ENCODE results near the gene ITIH1. TPM values are rescaled to one million over a fixed set of nuclear protein-coding genes. Genes with fewer than 3 reads are reported as not detected.

Gene ITIH1
- total RNA-seq, 1 experiment from 2014 or later: not detected

GRCh38 chr3:52816199-52816598, 38.8 kb downstream of the ITIH1 start:
- H3K27me3 ChIP-seq (replicated peaks; ENCODE audit: control insufficient read depth, insufficient read depth, low read length): no peaks in the 10 kb centered on the region
- POLR2A ChIA-PET: no interaction called here
- no peak for DNase-seq
- no peaks in the 10 kb centered on the region for H3K9me3 Mint-ChIP-seq (ENCODE audit: unreplicated experiment)
- no peaks in the 10 kb centered on the region for H3K36me3 Mint-ChIP-seq (ENCODE audit: insufficient read depth, unreplicated experiment)
- H3K27me3 Mint-ChIP-seq (ENCODE audit: insufficient read depth, unreplicated experiment): no peaks in the 10 kb centered on the region
- BruUV-seq (replicated peaks): no TSS peak
- H3K27ac Mint-ChIP-seq (ENCODE audit: unreplicated experiment): no peak overlapping the region
- TF ChIP-seq CTCF (IDR thresholded peaks at IDR 0.05; ENCODE audit: insufficient read depth in 1 of 2, low read depth in 1 of 2, low read length in 1 of 2, severe bottlenecking in 1 of 2, unreplicated experiment in 1 of 2): no peak
- peaks cover 4% of the 10 kb centered on the region for H3K4me1 Mint-ChIP-seq (ENCODE audit: low read depth, unreplicated experiment)
- H3K4me1 ChIP-seq: no peaks in the 10 kb centered on the region
- intact Hi-C loops (cut with micrococcal nuclease; ENCODE audit: unreplicated experiment): no loop called here
- CTCF ChIA-PET: interaction anchor here (1.2 kb wide), 1 partner anchor 18 kb away, joined by 5 read pairs; no protein-coding TSS in a partner anchor
- no peak overlapping the region for H3K4me3 Mint-ChIP-seq (ENCODE audit: unreplicated experiment)
- no peaks in the 10 kb centered on the region for H3K9me3 ChIP-seq
- H3K4me3 ChIP-seq (ENCODE audit: low read depth, low read length): no peak overlapping the region
- no peaks in the 10 kb centered on the region for H3K36me3 ChIP-seq (ENCODE audit: control insufficient read depth, insufficient read depth, low read length)

- H3K27ac Mint-ChIP-seq (ENCODE audit: unreplicated experiment): no peak overlapping the region
- H3K4me1 Mint-ChIP-seq (ENCODE audit: low read depth, unreplicated experiment): peaks cover 6% of the 10 kb centered on the region
- Histone ChIP-seq H3K9me3 (no peaks in the 10 kb centered on the region), H3K4me3 (ENCODE audit: low read depth, low read length) (no peak overlapping the region), H3K4me1 (no peaks in the 10 kb centered on the region), H3K27me3 (replicated peaks; ENCODE audit: control insufficient read depth, insufficient read depth, low read length) (no peaks in the 10 kb centered on the region), H3K36me3 (ENCODE audit: control insufficient read depth, insufficient read depth, low read length) (no peaks in the 10 kb centered on the region)
- ChIA-PET POLR2A (no interaction called here), CTCF (interaction anchor here (1.2 kb wide), 1 partner anchor 18 kb away, joined by 5 read pairs; no protein-coding TSS in a partner anchor)
- no peak for TF ChIP-seq CTCF (IDR thresholded peaks at IDR 0.05; ENCODE audit: insufficient read depth in 1 of 2, low read depth in 1 of 2, low read length in 1 of 2, severe bottlenecking in 1 of 2, unreplicated experiment in 1 of 2)
- no peaks in the 10 kb centered on the region for H3K27me3 Mint-ChIP-seq (ENCODE audit: insufficient read depth, unreplicated experiment)
- H3K9me3 Mint-ChIP-seq (ENCODE audit: unreplicated experiment): no peaks in the 10 kb centered on the region
- no peak for DNase-seq
- BruUV-seq (replicated peaks): no TSS peak
- no peak overlapping the region for H3K4me3 Mint-ChIP-seq (ENCODE audit: unreplicated experiment)
- intact Hi-C loops (cut with micrococcal nuclease; ENCODE audit: unreplicated experiment): no loop called here
- no peaks in the 10 kb centered on the region for H3K36me3 Mint-ChIP-seq (ENCODE audit: insufficient read depth, unreplicated experiment)
Measured at GRCh38 chr3:52816654-52817053, 39.3 kb downstream of the ITIH1 start.

GRCh38 chr3:52817221-52817620, 39.8 kb downstream of the ITIH1 start:
- no TSS peak for BruUV-seq (replicated peaks)
- no peak for DNase-seq
- Histone ChIP-seq H3K4me1 (no peaks in the 10 kb centered on the region), H3K27me3 (replicated peaks; ENCODE audit: control insufficient read depth, insufficient read depth, low read length) (no peaks in the 10 kb centered on the region), H3K36me3 (ENCODE audit: control insufficient read depth, insufficient read depth, low read length) (no peaks in the 10 kb centered on the region), H3K9me3 (no peaks in the 10 kb centered on the region), H3K4me3 (ENCODE audit: low read depth, low read length) (no peak overlapping the region)
- TF ChIP-seq CTCF (IDR thresholded peaks at IDR 0.05; ENCODE audit: insufficient read depth in 1 of 2, low read depth in 1 of 2, low read length in 1 of 2, severe bottlenecking in 1 of 2, unreplicated experiment in 1 of 2): no peak
- Mint-ChIP-seq H3K27me3 (ENCODE audit: insufficient read depth, unreplicated experiment) (no peaks in the 10 kb centered on the region), H3K4me3 (ENCODE audit: unreplicated experiment) (no peak overlapping the region), H3K4me1 (ENCODE audit: low read depth, unreplicated experiment) (peaks cover 6% of the 10 kb centered on the region), H3K9me3 (ENCODE audit: unreplicated experiment) (no peaks in the 10 kb centered on the region), H3K27ac (ENCODE audit: unreplicated experiment) (no peak overlapping the region), H3K36me3 (ENCODE audit: insufficient read depth, unreplicated experiment) (no peaks in the 10 kb centered on the region)
- ChIA-PET POLR2A (no interaction called here), CTCF (no interaction called here)
- intact Hi-C loops (cut with micrococcal nuclease; ENCODE audit: unreplicated experiment): no loop called here

Data from Caco-2 (cell line).